Renal pelvis (tissue), 4 donors: ENCODE results near the gene TNNC1. TPM values are rescaled to one million over a fixed set of nuclear protein-coding genes. Genes with fewer than 3 reads are reported as not detected.

Experiments used
- DNase-seq: peaks from one replicate; pipeline ENCODE4 v3.0.0-alpha.2; 2013
- polyA plus RNA-seq, 3 donors: library from polyadenylated mRNA; unstranded; fragments of 120-200 nt; gene quantifications; one replicate each; pipeline ENCODE4 v1.2.1, GENCODE V29; 2013; ENCODE audit not compliant: insufficient read length in 3 of 3

Gene TNNC1
- polyA plus RNA-seq, 3 donors, result 6.8 to 7.2 (median 7.0) TPM

GRCh38 chr3:52468336-52468735 is 14.5 kb upstream of the TNNC1 start:
- no peak for DNase-seq

- no peak for DNase-seq
Measured at GRCh38 chr3:52463416-52463815, 9.6 kb upstream of the TNNC1 start.

- no peak for DNase-seq
Measured at GRCh38 chr3:52461874-52462273, 8.0 kb upstream of the TNNC1 start.

GRCh38 chr3:52458770-52459545 is 5.1 kb upstream of the TNNC1 start:
- no peak for DNase-seq

- DNase-seq, result no peak
Measured at GRCh38 chr3:52458031-52458760, 4.4 kb upstream of the TNNC1 start.

- DNase-seq, result no peak
Measured at GRCh38 chr3:52456800-52457183, 3.0 kb upstream of the TNNC1 start.

GRCh38 chr3:52456169-52456799 is 2.4 kb upstream of the TNNC1 start:
- DNase-seq, result no peak

- peak; percentile 85 for DNase-seq
Measured at GRCh38 chr3:52455283-52456168, 1.7 kb upstream of the TNNC1 start, which contains the start of gene NISCH. NISCH (plus strand) TSS chr3:52455604; CDS start chr3:52455642, 38 bp downstream.

GRCh38 chr3:52454938-52455282 is 1.1 kb upstream of the TNNC1 start:
- no peak for DNase-seq

GRCh38 chr3:52454250-52454937 is 553 bp upstream of the TNNC1 start:
- DNase-seq, result no peak

GRCh38 chr3:52452570-52453221 is 1.1 kb downstream of the TNNC1 start:
- no peak for DNase-seq

- no peak for DNase-seq
Measured at GRCh38 chr3:52452126-52452525, 1.7 kb downstream of the TNNC1 start.

GRCh38 chr3:52451237-52452083 is 2.4 kb downstream of the TNNC1 start:
- no peak for DNase-seq

GRCh38 chr3:52450489-52451236 is 3.2 kb downstream of the TNNC1 start:
- DNase-seq, result no peak

- DNase-seq, result no peak
Measured at GRCh38 chr3:52447512-52448355, 6.1 kb downstream of the TNNC1 start.

- peak; percentile 48 for DNase-seq
Measured at GRCh38 chr3:52446631-52447511, 7.0 kb downstream of the TNNC1 start.

GRCh38 chr3:52446042-52446441 is 7.8 kb downstream of the TNNC1 start:
- DNase-seq, result no peak
